Ectodermal cell (in vitro differentiated cells): Measurements from ENCODE around the gene TRPV3. TPM values are rescaled to one million over a fixed set of nuclear protein-coding genes. Genes with fewer than 3 reads are reported as not detected.

Experiments
- H3K27ac ChIP-seq: 2 replicates; pipeline ENCODE4 v1.7.0; 2013; ENCODE audit warnings: mild to moderate bottlenecking, low read depth, low read length; ENCODE audit not compliant: insufficient read depth, poor library complexity, severe bottlenecking
- H3K27me3 ChIP-seq: 2 replicates; pipeline ENCODE4 v1.7.0; 2013; ENCODE audit warnings: mild to moderate bottlenecking, low read length; ENCODE audit not compliant: insufficient read depth, control insufficient read depth, poor library complexity, severe bottlenecking
- H3K36me3 ChIP-seq: one replicate; pipeline ENCODE4 v1.7.0; 2013; ENCODE audit warnings: low read length; ENCODE audit not compliant: control insufficient read depth, insufficient read depth
- H3K4me1 ChIP-seq: one replicate; pipeline ENCODE4 v1.7.0; 2013; ENCODE audit warnings: low read length; ENCODE audit not compliant: control insufficient read depth, insufficient read depth
- H3K4me3 ChIP-seq: 2 replicates; pipeline ENCODE4 v1.7.0; 2013; ENCODE audit warnings: low read depth, low read length, control low read depth; ENCODE audit not compliant: insufficient read depth
- H3K9me3 ChIP-seq: 2 replicates; pipeline ENCODE4 v1.7.0; 2013; ENCODE audit warnings: mild to moderate bottlenecking, low read length, moderate library complexity; ENCODE audit not compliant: control insufficient read depth
- WGBS, 2 experiments: methylation state at CpG; one replicate each; pipeline ENCODE4 v1.1.7; 2013; ENCODE audit warnings: missing lambda C conversion rate in 2 of 2; 5-methylcytosine and 5-hydroxymethylcytosine counted together
- polyA plus RNA-seq, 4 experiments: library from polyadenylated mRNA; stranded (reverse); fragments of 50-300 nt; gene quantifications; one replicate each; pipeline ENCODE4 v1.2.3, GENCODE V29; 2013

TRPV3 gene
- 6.9 TPM for polyA plus RNA-seq (2013, experiment 1 of 4)
- 8.2 TPM for polyA plus RNA-seq (2013, experiment 2 of 4)
- 6.8 TPM for polyA plus RNA-seq (2013, experiment 3 of 4)
- 6.9 TPM for polyA plus RNA-seq (2013, experiment 4 of 4)

DNA sequence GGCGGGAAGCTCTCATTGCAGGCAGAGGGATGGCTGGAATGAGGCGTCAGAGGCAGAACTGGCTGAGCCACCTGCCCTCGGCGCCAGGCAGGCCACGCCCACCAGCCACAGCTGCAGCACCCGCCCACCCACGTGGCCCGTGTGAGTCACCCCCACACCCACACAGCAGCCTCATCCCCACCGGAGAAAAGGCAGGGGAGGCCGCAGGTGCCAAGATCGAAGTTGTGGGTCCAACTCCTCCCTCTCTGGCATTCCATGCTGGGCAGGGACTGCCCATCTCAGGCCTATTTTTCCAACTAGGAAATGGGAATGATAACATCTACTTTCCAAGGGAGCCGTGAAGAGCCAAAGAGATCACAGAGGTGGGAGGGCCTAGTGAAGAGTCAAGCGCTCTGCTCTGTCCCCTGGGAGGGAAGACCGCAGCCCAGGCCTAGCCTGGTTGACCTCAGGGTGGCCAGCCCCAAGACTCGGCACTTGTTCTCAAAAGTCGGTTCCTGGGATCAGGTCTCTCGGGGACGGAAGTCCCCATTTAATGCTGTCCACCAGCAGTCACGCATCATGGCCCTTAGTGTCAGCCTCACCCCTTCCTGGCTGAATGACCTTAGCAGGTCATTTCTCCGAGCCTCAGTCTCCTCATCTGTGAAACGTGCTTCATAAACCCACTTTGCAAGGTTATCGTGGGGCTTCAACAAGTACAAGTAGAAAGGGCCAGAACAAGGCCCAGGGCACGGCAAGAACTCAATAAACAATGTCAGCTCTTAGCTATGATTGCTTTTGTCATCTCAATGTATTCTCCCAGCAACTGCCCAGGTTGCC, at the start of gene TRPV3:
Gene TRPV3, minus strand, starts transcription at position 45 of the 816 bp plus-strand sequence. CDS start 2,962 bp downstream, outside the sequence.
- 86 to 88% methylated on average over 23 of the region's 23 CpGs for WGBS, 2 experiments
- Histone ChIP-seq H3K4me1 (peaks cover 4% of the 10 kb centered on the region), H3K27ac (no peak within 1 kb of the TSS), H3K9me3 (no peaks in the 10 kb centered on the region), H3K4me3 (no peak within 1 kb of the TSS), H3K27me3 (no peaks in the 10 kb centered on the region), H3K36me3 (no peaks in the 10 kb centered on the region)

DNA sequence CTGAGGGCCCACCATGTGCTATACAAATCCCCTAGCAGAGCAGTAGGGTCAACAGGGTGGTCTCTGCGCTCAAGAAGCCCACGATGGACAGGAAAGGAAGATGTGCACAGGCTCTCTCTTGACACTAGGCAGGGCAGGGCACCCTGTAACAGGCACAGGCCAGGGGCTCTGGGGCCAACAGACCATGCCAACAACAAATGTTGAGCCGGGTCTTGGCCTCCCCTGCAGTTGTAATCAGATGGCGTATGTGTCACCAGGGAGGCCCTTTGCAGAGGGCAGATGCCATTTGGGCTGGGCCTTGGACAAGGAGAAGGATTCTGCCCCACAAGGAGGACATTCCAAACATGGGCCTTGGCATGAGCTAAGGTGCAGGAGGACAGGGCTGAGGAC, 46.3 kb upstream of the TRPV3 start:
- Histone ChIP-seq H3K27ac (no peak overlapping the region), H3K4me1 (no peaks in the 10 kb centered on the region), H3K27me3 (no peaks in the 10 kb centered on the region), H3K36me3 (peaks cover 16% of the 10 kb centered on the region), H3K9me3 (no peaks in the 10 kb centered on the region), H3K4me3 (no peak overlapping the region)
- 92 to 96% methylated on average over 4 of the region's 4 CpGs for WGBS, 2 experiments

DNA sequence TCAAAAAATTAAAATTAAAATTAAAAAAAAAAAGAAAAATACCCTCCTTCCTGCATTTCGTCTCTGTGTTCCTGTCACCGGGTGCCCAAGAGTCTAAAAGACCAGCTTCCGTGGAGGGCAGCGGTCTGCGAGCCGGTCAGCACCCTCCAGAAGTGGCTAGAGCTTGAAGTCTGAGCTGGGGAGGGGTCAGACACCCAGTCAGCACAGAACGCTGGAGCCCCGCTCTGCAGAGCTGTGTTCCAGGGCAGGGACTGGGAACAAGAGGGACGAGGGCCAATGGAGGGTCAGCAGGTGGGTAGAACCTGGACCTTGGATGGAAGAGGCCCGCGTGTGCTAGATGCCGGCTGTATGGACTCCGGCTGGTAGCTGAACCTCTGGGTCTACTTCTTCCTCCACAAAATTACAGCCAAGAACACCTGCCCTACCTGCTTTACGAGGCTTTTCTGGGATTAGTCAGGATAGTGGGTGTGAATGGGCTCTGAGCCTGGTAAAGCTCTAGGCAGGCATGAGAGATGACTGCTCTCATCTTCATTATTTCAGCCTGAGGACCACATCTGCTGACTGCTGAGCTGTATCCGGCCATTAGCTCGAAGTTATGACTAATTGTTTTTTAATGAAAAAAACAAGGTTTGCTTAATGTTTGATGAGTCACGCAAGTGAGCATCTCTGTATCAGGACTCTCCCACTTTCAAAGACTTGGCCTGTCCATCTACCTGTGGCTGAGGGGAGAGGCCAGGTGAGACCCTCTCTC, 45.7 kb upstream of the TRPV3 start:
- Histone ChIP-seq H3K27ac (no peak overlapping the region), H3K27me3 (no peaks in the 10 kb centered on the region), H3K9me3 (no peaks in the 10 kb centered on the region), H3K4me3 (no peak overlapping the region), H3K4me1 (no peaks in the 10 kb centered on the region), H3K36me3 (peaks cover 16% of the 10 kb centered on the region)
- 95 to 96% methylated on average over 17 of the region's 17 CpGs for WGBS, 2 experiments

- Histone ChIP-seq H3K4me3 (no peak overlapping the region), H3K9me3 (no peaks in the 10 kb centered on the region), H3K27ac (no peak overlapping the region), H3K36me3 (peaks cover 13% of the 10 kb centered on the region), H3K27me3 (no peaks in the 10 kb centered on the region), H3K4me1 (no peaks in the 10 kb centered on the region)
- 77 to 79% methylated on average over 16 of the region's 16 CpGs for WGBS, 2 experiments
Observed at GRCh38 chr17:3602499-3602898, 44.9 kb upstream of the TRPV3 start.

GRCh38 chr17:3600529-3601205, 43.1 kb upstream of the TRPV3 start:
- Histone ChIP-seq H3K27me3 (no peaks in the 10 kb centered on the region), H3K9me3 (no peaks in the 10 kb centered on the region), H3K36me3 (no peaks in the 10 kb centered on the region), H3K4me3 (no peak overlapping the region), H3K27ac (no peak overlapping the region), H3K4me1 (no peaks in the 10 kb centered on the region)
- WGBS, 2 experiments = 86 to 88% methylated on average over 15 of the region's 15 CpGs

- 82 to 84% methylated on average over 13 of the region's 13 CpGs for WGBS, 2 experiments
Observed at GRCh38 chr17:3598078-3598477, 40.5 kb upstream of the TRPV3 start.

GRCh38 chr17:3596804-3597464, 39.3 kb upstream of the TRPV3 start:
- no peaks in the 10 kb centered on the region for H3K36me3 ChIP-seq
- H3K4me1 ChIP-seq = no peaks in the 10 kb centered on the region
- no peaks in the 10 kb centered on the region for H3K27me3 ChIP-seq
- WGBS, 2 experiments = 94% methylated on average over 27 of the region's 27 CpGs
- no peaks in the 10 kb centered on the region for H3K9me3 ChIP-seq
- H3K27ac ChIP-seq = no peak overlapping the region
- no peak overlapping the region for H3K4me3 ChIP-seq

More at GRCh38 chr17:3598078-3598477, 40.5 kb upstream of the TRPV3 start:
- Histone ChIP-seq H3K4me3 (no peak overlapping the region), H3K9me3 (no peaks in the 10 kb centered on the region), H3K27me3 (no peaks in the 10 kb centered on the region), H3K36me3 (no peaks in the 10 kb centered on the region), H3K4me1 (no peaks in the 10 kb centered on the region), H3K27ac (no peak overlapping the region)

GRCh38 chr17:3594976-3595375, 37.4 kb upstream of the TRPV3 start:
- H3K27me3 ChIP-seq = no peaks in the 10 kb centered on the region
- H3K4me1 ChIP-seq = no peaks in the 10 kb centered on the region
- H3K27ac ChIP-seq = no peak overlapping the region
- H3K36me3 ChIP-seq = peaks cover under 1% of the 10 kb centered on the region
- no peaks in the 10 kb centered on the region for H3K9me3 ChIP-seq
- no peak overlapping the region for H3K4me3 ChIP-seq
- WGBS, 2 experiments = 94 to 96% methylated on average over 15 of the region's 15 CpGs

GRCh38 chr17:3594051-3594800, 36.6 kb upstream of the TRPV3 start:
- WGBS, 2 experiments = 88 to 90% methylated on average over 11 of the region's 11 CpGs
- Histone ChIP-seq H3K36me3 (peaks cover 4% of the 10 kb centered on the region), H3K9me3 (no peaks in the 10 kb centered on the region), H3K4me3 (no peak overlapping the region), H3K27me3 (no peaks in the 10 kb centered on the region), H3K4me1 (no peaks in the 10 kb centered on the region), H3K27ac (no peak overlapping the region)
